GM12878 (cell line): ENCODE results near the gene IFNA17. TPM values are rescaled to one million over a fixed set of nuclear protein-coding genes. Genes with fewer than 3 reads are reported as not detected.

Source experiments
- ASH2L ChIP-seq: fragments of 300-600, 200-600 bp; sonication (generic); IDR thresholded peaks from 2 replicates; pipeline ENCODE4 v1.6.1; 2017; ENCODE audit warnings: low read depth, mild to moderate bottlenecking, borderline replicate concordance
- CHD1 ChIP-seq: IDR thresholded peaks from 2 replicates; pipeline ENCODE4 v1.6.1; 2012; ENCODE audit warnings: low read depth, low read length, improper control_type of control experiment
- CHD2 ChIP-seq: IDR thresholded peaks from 2 replicates; pipeline ENCODE4 v1.6.1; 2011; ENCODE audit warnings: low read depth, low read length, improper control_type of control experiment, borderline replicate concordance
- CREM ChIP-seq: IDR thresholded peaks from 2 replicates; pipeline ENCODE4 v1.6.1; 2014; ENCODE audit warnings: antibody characterized with exemption, low read depth
- EZH2 ChIP-seq: IDR thresholded peaks from 2 replicates; pipeline ENCODE4 v1.6.1; 2012; ENCODE audit warnings: low read depth, mild to moderate bottlenecking, control low read depth, inconsistent platforms, low read length, borderline replicate concordance; ENCODE audit not compliant: control insufficient read depth
- FOXM1 ChIP-seq: IDR thresholded peaks from 2 replicates; pipeline ENCODE4 v1.6.1; 2012; ENCODE audit warnings: low read depth, mild to moderate bottlenecking, inconsistent platforms, low read length, moderate library complexity
- HDAC2 ChIP-seq: fragments of 200-600 bp; sonication (generic); IDR thresholded peaks from 2 replicates; pipeline ENCODE4 v1.6.1; 2017
- IKZF1 ChIP-seq: fragments of 450-650 bp; conservative IDR thresholded peaks from 2 replicates; pipeline ENCODE4 v1.6.1; 2017; ENCODE audit warnings: antibody characterized with exemption, mild to moderate bottlenecking
- JUNB ChIP-seq: IDR thresholded peaks from 2 replicates; pipeline ENCODE4 v1.6.1; 2016; ENCODE audit warnings: antibody characterized with exemption, mild to moderate bottlenecking
- MEF2B ChIP-seq: fragments of 450-650 bp; IDR thresholded peaks from 2 replicates; pipeline ENCODE4 v1.6.1; 2018; ENCODE audit warnings: mild to moderate bottlenecking, moderate library complexity; ENCODE audit not compliant: partially characterized antibody, poor library complexity, severe bottlenecking
- MTA2 ChIP-seq: fragments of 450-650 bp; IDR thresholded peaks from 2 replicates; pipeline ENCODE4 v1.6.1; 2016; ENCODE audit warnings: low read depth, mild to moderate bottlenecking, moderate library complexity
- MTA3 ChIP-seq: IDR thresholded peaks from 2 replicates; pipeline ENCODE4 v1.6.1; 2012; ENCODE audit warnings: low read length, inconsistent platforms, borderline replicate concordance
- MXI1 ChIP-seq: fragments of 150-350 bp; IDR thresholded peaks from 2 replicates; pipeline ENCODE4 v1.6.1; 2011; ENCODE audit warnings: low read depth, mild to moderate bottlenecking, inconsistent platforms, low read length, improper control_type of control experiment
- NFIC ChIP-seq: IDR thresholded peaks from 2 replicates; pipeline ENCODE4 v1.6.1; 2012; ENCODE audit warnings: low read depth, mild to moderate bottlenecking, inconsistent platforms, low read length, moderate library complexity
- POLR2A ChIP-seq: IDR thresholded peaks from 2 replicates; pipeline ENCODE4 v1.6.1; 2011; ENCODE audit warnings: low read depth, mild to moderate bottlenecking, low read length
- SMAD5 ChIP-seq: IDR thresholded peaks from 2 replicates; pipeline ENCODE4 v1.6.1; 2016; ENCODE audit warnings: antibody characterized with exemption, low read depth
- SPI1 ChIP-seq: IDR thresholded peaks from 2 replicates; pipeline ENCODE4 v1.6.1; 2011; ENCODE audit warnings: low read depth, mild to moderate bottlenecking, low read length, moderate library complexity, borderline replicate concordance; ENCODE audit not compliant: insufficient read depth
- SREBF2 ChIP-seq: IDR thresholded peaks from 2 replicates; pipeline ENCODE4 v1.6.1; 2012; ENCODE audit warnings: mild to moderate bottlenecking, low read length
- SUPT20H ChIP-seq: IDR thresholded peaks from 2 replicates; pipeline ENCODE4 v1.6.1; 2011; ENCODE audit warnings: low read depth, mild to moderate bottlenecking, low read length, moderate library complexity, borderline replicate concordance; ENCODE audit not compliant: control insufficient read depth
- TCF12 ChIP-seq: IDR thresholded peaks from 2 replicates; pipeline ENCODE4 v1.6.1; 2011; ENCODE audit warnings: low read depth, mild to moderate bottlenecking, low read length
- ZNF207 ChIP-seq: fragments of 450-650 bp; IDR thresholded peaks from 2 replicates; pipeline ENCODE4 v1.6.1; 2014; ENCODE audit warnings: antibody characterized with exemption, mild to moderate bottlenecking, borderline replicate concordance
- polyA plus RNA-seq, 11 experiments: library from polyadenylated mRNA; depleted of rRNA in 4 of 11; unstranded in 6 of 11; stranded (reverse) in 5 of 11; fragments of >200 nt; fragmentation: Nextera tagmentation in 4 of 11; fragmentation: Illumina TruSeq in 1 of 11; extraction: Ambion mirVana in 4 of 11; extraction: Trizol in 1 of 11; gene quantifications; 1 replicate in 1 of 11; 2 replicates in 10 of 11; pipeline versions ENCODE4 v1.2.1 to v1.2.3, GENCODE V29; 2011 to 2016; ENCODE audit warnings: inconsistent platforms in 2 of 11, missing spikeins in 2 of 11, low read depth in 1 of 11
- total RNA-seq, 4 experiments: library from RNA; depleted of rRNA in 3 of 4; stranded (reverse); fragments of >200 nt in 3 of 4; fragmentation: Illumina TruSeq in 1 of 4; extraction: Trizol in 1 of 4; gene quantifications; 2 replicates each; pipeline versions ENCODE4 v1.2.1 to v1.2.3, GENCODE V29; 2013 to 2021
- TF ChIP-seq, protein P1 (sequence below): IDR thresholded peaks from 2 replicates; pipeline ENCODE4 v1.6.1; 2012; ENCODE audit warnings: low read depth, low read length, improper control_type of control experiment
- TF ChIP-seq, protein P2 (sequence below): fragments of 450-650 bp; IDR thresholded peaks from 2 replicates; pipeline ENCODE4 v1.6.1; 2018; ENCODE audit warnings: mild to moderate bottlenecking, low read depth, moderate library complexity; ENCODE audit not compliant: partially characterized antibody
- TF ChIP-seq, protein P3 (sequence below): fragments of 450-650 bp; IDR thresholded peaks from 2 replicates; pipeline ENCODE4 v1.6.1; 2017; ENCODE audit warnings: antibody characterized with exemption, mild to moderate bottlenecking, moderate library complexity

IFNA17 gene
- total and polyA plus RNA-seq, 10 of the 15 experiments (the other 5 are each of a cell fraction or from before 2014, with no cell fraction given): not detected

DNA sequence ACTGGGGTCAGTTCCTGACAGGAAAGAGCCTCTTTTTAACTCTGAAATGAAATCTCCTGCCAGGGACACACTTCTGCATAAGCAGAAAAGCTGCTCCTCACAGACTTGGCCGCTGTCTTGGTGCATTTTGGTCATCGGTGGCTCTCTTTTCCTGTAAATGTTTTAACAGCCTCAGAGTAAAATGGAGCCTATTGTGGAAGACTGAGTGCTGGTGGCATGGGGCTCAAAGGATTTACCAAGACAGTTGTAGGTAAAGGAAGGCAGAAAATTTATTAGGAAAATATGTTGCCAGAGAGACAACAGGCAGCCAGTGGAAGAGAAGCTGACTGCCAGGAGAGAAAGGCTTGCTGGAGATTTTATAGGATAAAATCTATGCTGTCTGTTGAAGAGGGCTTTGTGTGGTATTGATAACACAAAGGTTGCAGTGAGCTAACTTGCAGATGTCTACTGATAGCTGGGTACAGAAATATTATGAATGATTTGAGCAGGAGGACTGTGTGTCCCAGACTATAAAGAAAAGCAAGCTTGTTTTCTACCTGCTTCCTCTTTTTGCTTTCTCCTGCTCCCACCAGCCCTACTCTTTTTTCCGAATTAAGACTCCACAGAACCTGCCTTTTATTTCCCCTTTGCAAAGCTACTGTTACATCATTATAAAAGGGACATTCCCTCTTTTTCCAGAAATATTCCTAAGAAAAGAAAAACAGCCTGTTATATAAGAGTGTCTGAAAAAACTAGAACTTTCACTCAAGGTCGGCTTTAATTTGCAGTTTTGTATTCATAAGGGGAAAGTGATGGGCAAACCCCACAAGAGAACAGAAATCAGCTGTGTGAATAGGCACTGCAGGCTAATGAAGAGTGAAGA is 39.7 kb upstream of the IFNA17 start (continued):
- TF ChIP-seq JUNB (no peak), IKZF1 (peak; percentile 68), MTA2 (peak; percentile 61), FOXM1 (no peak), CREM (no peak), POLR2A (no peak), MEF2B (peak; percentile 55), MTA3 (no peak), SREBF2 (no peak), MXI1 (no peak), NFIC (no peak; the same call in 1 of the 2 replicates), TCF12 (no peak), SMAD5 (no peak), HDAC2 (no peak), ASH2L (no peak), SPI1 (peak; percentile 68; the same call in 1 of the 2 replicates), EZH2 (no peak), CHD1 (no peak), SUPT20H (no peak), CHD2 (no peak), ZNF207 (no peak)
- TF ChIP-seq, protein P1, sequence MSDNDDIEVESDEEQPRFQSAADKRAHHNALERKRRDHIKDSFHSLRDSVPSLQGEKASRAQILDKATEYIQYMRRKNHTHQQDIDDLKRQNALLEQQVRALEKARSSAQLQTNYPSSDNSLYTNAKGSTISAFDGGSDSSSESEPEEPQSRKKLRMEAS: no peak
- TF ChIP-seq, protein P2, sequence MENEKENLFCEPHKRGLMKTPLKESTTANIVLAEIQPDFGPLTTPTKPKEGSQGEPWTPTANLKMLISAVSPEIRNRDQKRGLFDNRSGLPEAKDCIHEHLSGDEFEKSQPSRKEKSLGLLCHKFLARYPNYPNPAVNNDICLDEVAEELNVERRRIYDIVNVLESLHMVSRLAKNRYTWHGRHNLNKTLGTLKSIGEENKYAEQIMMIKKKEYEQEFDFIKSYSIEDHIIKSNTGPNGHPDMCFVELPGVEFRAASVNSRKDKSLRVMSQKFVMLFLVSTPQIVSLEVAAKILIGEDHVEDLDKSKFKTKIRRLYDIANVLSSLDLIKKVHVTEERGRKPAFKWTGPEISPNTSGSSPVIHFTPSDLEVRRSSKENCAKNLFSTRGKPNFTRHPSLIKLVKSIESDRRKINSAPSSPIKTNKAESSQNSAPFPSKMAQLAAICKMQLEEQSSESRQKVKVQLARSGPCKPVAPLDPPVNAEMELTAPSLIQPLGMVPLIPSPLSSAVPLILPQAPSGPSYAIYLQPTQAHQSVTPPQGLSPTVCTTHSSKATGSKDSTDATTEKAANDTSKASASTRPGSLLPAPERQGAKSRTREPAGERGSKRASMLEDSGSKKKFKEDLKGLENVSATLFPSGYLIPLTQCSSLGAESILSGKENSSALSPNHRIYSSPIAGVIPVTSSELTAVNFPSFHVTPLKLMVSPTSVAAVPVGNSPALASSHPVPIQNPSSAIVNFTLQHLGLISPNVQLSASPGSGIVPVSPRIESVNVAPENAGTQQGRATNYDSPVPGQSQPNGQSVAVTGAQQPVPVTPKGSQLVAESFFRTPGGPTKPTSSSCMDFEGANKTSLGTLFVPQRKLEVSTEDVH: no peak
- TF ChIP-seq, protein P3, sequence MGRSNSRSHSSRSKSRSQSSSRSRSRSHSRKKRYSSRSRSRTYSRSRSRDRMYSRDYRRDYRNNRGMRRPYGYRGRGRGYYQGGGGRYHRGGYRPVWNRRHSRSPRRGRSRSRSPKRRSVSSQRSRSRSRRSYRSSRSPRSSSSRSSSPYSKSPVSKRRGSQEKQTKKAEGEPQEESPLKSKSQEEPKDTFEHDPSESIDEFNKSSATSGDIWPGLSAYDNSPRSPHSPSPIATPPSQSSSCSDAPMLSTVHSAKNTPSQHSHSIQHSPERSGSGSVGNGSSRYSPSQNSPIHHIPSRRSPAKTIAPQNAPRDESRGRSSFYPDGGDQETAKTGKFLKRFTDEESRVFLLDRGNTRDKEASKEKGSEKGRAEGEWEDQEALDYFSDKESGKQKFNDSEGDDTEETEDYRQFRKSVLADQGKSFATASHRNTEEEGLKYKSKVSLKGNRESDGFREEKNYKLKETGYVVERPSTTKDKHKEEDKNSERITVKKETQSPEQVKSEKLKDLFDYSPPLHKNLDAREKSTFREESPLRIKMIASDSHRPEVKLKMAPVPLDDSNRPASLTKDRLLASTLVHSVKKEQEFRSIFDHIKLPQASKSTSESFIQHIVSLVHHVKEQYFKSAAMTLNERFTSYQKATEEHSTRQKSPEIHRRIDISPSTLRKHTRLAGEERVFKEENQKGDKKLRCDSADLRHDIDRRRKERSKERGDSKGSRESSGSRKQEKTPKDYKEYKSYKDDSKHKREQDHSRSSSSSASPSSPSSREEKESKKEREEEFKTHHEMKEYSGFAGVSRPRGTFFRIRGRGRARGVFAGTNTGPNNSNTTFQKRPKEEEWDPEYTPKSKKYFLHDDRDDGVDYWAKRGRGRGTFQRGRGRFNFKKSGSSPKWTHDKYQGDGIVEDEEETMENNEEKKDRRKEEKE: no peak
